GM19240 (cell line): ENCODE data around the gene EED.
"Not testable (repeated sequence)": the region's sequence is repeated elsewhere in the genome, so short reads cannot be mapped to it uniquely, and the experiment has no call there.

Experiments used
- DNase-seq: peaks from one replicate; pipeline ENCODE4 v3.0.0; 2011; ENCODE audit warnings: low spot score; ENCODE audit not compliant: insufficient read length

The EED gene

GRCh38 chr11:86218125-86219084, 26.1 kb upstream of the EED start:
- DNase-seq = no peak

- no peak for DNase-seq
These were observed 25.0 kb upstream of the EED start for GRCh38 chr11:86219311-86220193.

GRCh38 chr11:86220653-86221052, 23.9 kb upstream of the EED start:
- no peak for DNase-seq

- DNase-seq = no peak
These were observed 22.5 kb upstream of the EED start for GRCh38 chr11:86222081-86222480.

GRCh38 chr11:86224575-86224974, 20.0 kb upstream of the EED start:
- DNase-seq = not testable (repeated sequence)

GRCh38 chr11:86225344-86225743, 19.2 kb upstream of the EED start:
- not testable (repeated sequence) for DNase-seq

- DNase-seq = no peak
These were observed 16.1 kb upstream of the EED start for GRCh38 chr11:86228269-86229038.

GRCh38 chr11:86229039-86229330, 15.6 kb upstream of the EED start:
- DNase-seq = not testable (repeated sequence)

- no peak for DNase-seq
These were observed 14.3 kb upstream of the EED start for GRCh38 chr11:86230179-86230804.

GRCh38 chr11:86230921-86231434, 13.6 kb upstream of the EED start:
- DNase-seq = no peak

GRCh38 chr11:86232556-86232955, 12.0 kb upstream of the EED start:
- no peak for DNase-seq

- no peak for DNase-seq
These were observed 9.6 kb upstream of the EED start for GRCh38 chr11:86234831-86235461.

GRCh38 chr11:86237267-86237804, 7.2 kb upstream of the EED start:
- DNase-seq = no peak

- DNase-seq = no peak
These were observed 4.4 kb upstream of the EED start for GRCh38 chr11:86240164-86240563.

GRCh38 chr11:86241956-86242535, 2.5 kb upstream of the EED start:
- DNase-seq = no peak

- DNase-seq = no peak
These were observed 1.2 kb upstream of the EED start for GRCh38 chr11:86243396-86243795.

- DNase-seq = peak; percentile 50
These were observed 461 bp upstream of the EED start for GRCh38 chr11:86244063-86244521.

- DNase-seq = no peak
These were observed 1.1 kb downstream of the EED start for GRCh38 chr11:86245369-86246292.

- DNase-seq = no peak
These were observed 1.7 kb downstream of the EED start for GRCh38 chr11:86246293-86246675.
